Tongue (tissue), 2 donors: ENCODE measurements around the gene GATA2. TPM values are rescaled to one million over a fixed set of nuclear protein-coding genes. Genes with fewer than 3 reads are reported as not detected.

Experiments used
- DNase-seq: peaks from one replicate; pipeline ENCODE4 v3.0.0-alpha.2; 2015
- total RNA-seq: library from RNA; depleted of rRNA; stranded (reverse); fragments of >200 nt; gene quantifications from one replicate; pipeline ENCODE4 v1.2.3, GENCODE V29; 2014

GATA2 gene
- total RNA-seq, result 6.3 TPM

- DNase-seq, result peak; percentile 21
These were observed at the start of gene GATA2 for GRCh38 chr3:128492671-128493569. TSS of gene GATA2 (minus strand) at chr3:128493201. CDS start at chr3:128487031, 6,170 bp downstream.

- DNase-seq, result no peak
These were observed 48.2 kb upstream of the GATA2 start for GRCh38 chr3:128541246-128541645.

GRCh38 chr3:128539376-128539775 is 46.4 kb upstream of the GATA2 start:
- DNase-seq, result no peak

- DNase-seq, result no peak
These were observed 44.2 kb upstream of the GATA2 start for GRCh38 chr3:128537091-128537703.

GRCh38 chr3:128532012-128532983 is 39.3 kb upstream of the GATA2 start:
- no peak for DNase-seq

DNA sequence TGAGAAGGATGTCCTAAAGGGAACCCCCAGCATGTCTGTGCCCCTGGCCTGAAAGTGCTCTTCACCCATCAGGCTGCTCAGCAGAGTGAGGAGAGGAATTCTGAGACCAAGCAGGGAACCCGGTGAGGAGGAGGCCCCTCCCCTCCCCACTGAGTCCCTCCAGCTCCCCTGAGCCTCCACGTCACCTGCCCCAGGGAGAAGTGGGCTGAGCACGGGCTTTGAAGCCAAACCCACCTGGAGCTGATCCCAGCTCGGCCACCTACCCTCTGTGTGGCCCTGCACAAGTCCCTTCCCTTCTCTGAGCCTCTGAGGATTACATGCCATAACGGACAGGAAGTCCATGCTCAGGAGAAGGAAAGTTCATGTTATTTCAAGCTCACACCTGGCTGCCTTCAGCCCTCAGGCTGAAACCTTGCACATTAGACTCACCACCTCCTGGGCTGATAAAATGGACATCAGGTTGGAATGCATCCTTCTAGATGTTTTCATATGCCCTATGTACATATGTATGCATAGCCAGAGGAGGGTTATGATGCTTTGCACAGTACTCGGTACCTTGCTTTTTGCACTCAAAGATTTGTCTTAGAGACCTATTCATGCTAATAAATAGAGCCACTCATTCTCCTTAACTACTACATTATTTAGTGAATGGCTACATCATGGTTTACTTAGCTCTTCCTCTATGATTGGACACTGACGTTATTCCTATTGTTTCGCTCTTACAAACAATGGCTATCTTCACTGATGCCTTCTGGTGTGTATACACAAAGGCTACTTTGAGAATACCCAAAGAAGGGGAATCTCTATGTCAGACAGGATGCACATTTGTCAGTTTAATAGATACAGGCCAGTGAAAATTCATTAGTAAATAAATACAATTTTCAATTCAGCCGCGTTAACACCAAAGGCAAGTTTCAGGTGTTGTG is 31.6 kb upstream of the GATA2 start:
- no peak for DNase-seq

DNA sequence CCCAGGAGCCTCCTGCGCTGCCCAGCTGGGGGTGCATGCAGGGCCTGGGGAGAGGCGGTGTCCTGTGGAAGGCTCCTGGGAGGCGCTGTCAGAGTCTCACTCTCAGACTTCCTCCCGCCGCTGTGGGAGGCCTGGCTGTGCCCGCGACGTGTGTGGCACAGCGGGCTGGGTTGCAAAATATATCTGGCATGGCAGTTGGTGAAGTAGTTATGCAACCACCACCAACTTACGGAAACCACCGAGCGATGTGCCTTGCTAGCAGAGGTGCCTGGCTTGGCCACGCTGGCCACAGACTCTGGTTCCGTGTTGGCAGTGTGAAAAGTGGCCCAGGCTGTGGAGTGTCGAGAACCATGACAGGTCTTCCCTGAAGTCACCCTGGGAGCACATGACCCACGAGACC is 30.6 kb upstream of the GATA2 start:
- DNase-seq, result no peak

DNA sequence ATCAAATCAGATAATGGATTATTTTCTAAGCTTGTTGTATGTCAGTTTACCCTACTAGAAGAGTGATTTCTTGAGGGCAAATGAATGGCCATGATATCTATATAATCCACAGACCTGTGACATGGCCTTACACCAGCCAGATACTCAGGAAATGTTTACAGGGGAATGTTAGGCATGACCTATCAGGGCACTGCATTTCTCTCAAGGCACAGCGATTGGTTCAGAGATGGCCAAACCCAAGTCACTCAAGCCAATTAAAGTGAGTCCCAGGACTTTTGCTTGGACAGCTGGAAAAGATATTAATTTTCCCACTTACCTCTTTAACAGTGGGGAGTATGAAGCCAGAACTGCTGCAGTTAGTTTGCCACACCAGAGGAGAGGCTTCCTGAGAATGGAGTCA is 28.7 kb upstream of the GATA2 start:
- no peak for DNase-seq

DNA sequence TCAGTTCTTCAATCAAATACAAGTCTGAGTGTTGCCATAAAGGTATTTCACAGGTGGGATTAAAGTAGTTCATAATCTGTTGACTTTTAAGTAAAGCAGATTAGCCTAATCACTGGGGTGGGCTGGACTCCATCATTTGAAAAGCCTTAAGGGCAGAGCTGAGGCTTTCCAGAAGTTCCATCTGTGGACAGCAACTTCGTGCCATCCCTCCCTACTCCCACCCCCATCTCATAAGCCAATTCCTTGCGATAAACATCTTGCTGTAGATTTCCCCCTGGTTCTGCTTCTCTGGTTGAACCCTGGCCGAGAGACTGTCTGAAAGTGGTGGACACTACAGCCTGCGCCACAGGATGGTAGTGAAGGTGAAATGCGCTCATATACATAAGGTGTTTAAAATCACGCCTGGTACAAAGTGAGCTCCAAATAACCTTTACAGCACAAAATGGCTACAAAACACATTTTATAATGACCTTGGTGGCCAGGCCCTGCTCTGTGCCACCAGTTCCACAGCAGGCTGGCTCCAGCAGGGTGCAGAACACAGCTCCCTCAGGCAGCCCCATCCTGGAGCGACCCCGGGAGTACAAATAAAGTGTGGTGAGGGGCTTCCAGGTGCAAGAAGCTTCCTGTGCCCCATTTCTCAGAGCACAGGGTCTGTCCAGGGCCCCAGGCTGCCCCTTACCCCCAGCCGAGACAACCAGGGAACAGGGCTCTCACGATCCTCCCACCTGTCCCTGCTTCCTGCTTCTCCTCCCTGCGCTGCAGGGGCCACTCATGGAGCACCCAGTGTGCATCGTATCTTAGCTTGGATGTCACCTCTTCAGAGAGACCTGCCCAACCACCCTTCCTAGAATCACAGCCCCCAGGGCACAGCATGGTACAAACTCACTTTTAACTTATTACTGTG is 25.8 kb upstream of the GATA2 start:
- no peak for DNase-seq

- DNase-seq, result no peak
These were observed 24.6 kb upstream of the GATA2 start for GRCh38 chr3:128517648-128518047.

- no peak for DNase-seq
These were observed 23.0 kb upstream of the GATA2 start for GRCh38 chr3:128515967-128516366.

DNA sequence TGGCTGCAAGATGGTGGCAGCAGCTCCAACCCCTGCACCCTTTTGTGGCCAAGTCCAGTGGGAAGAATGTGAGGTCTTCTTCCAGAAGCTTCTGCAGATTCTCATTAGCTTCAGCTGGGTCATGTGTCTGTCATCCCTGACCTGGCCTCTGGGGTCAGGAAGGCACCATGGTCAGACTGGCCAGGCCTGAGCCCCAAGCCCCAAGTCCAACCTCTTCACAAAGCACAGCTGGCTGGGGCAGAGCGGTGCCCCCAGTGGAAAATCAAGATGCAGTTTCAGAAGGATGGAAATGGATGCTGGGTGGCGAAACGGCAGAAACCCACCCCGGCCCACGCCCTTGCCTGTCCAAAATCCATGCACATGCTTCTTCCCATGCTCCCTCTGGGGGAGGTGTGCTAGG is 15.9 kb upstream of the GATA2 start:
- DNase-seq, result no peak

DNA sequence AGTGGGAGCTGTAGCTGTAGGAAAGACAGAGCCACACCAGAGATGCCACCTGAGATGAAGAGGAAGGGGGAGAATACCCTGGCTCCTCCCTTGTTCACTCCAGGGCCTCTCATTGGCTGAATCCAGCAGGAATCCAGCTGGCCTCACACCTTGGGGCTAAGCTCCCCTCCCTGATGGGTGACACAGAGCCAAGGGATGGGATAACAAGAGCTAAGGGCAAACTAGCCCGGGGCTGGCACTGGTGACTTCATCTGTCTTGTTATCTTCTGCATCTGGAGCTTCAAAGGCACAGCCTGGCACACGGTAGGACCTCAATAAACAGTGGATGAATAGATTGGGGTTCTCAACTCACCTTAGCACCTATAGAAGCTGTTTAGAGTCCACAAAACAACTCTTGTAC is 13.8 kb upstream of the GATA2 start:
- no peak for DNase-seq

DNA sequence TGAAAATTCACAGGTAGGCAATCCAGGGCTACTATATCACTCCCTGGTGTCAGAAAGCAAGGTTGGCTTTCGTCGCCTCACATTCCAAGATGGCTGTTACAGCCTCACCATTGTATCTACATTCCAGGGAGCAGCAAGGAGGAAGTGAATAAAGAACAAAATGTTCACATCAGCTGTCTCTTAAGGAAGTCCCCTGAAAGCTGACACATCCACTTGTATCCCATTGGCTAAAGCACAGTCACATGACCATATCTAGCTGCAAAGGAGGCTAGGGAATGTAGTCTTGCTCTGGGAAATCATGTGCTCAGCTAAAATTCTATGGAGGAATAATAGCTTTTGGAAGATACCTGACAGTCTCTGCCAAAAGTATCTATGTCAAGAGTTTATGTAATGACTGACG is 12.8 kb upstream of the GATA2 start:
- DNase-seq, result no peak

GRCh38 chr3:128504963-128505730 is 12.1 kb upstream of the GATA2 start:
- no peak for DNase-seq

- DNase-seq, result no peak
These were observed 11.5 kb upstream of the GATA2 start for GRCh38 chr3:128504533-128504915.

GRCh38 chr3:128503751-128504532 is 10.9 kb upstream of the GATA2 start:
- no peak for DNase-seq

DNA sequence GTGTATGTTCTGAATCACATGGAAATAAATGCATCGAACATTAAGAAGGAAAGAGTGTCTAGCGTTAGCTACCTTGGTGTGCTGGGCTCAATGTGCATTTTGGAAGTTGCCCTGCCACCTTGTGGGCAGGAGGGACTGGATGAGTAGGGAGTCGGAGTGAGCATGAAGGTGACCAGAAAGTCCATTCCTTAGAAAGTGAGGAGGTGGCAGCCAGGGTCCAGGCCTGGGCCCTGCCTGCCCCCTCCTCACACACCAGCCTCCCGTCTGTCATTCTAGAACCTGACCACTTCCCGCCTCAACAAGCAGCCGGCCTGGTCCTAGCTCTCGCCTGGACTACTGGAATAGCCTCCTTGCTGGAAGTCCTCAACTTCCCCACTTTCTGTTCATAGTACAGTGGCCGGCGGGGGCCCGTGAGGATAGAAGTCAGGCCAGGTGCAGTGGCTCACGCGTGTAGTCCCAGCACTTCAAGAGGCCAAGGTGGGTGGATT is 10.2 kb upstream of the GATA2 start:
- peak; percentile 18 for DNase-seq

DNA sequence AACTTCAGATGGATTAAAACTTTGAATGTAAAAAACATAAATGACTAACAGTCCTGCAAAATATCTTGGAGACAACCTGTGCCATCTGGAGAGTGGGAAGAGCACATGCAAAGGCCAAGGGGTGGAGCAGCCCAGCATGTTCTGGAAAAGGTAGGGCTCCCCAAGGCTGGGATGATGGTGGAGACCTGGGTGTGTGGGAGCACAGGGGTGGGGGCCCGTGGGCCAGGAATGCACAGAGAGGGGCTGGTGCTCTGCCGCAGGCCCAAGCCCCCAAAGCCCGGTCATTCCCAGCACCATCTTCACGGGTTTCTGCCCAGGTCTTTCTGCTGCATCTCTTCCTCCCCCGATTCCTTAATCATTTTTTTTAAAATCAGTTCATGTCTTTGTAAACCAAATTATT is 9.7 kb upstream of the GATA2 start:
- DNase-seq, result no peak
